Neural progenitor cell (in vitro differentiated cells): ENCODE data around the gene VPS26C. TPM values are rescaled to one million over a fixed set of nuclear protein-coding genes. Genes with fewer than 3 reads are reported as not detected.

Source experiments
- DNase-seq: peaks from one replicate; pipeline ENCODE4 v3.0.0-alpha.2; 2016; ENCODE audit warnings: low spot score
- H2AFZ ChIP-seq: fragments of 200-600 bp; sonication (generic); replicated peaks from 2 replicates; pipeline ENCODE4 v1.6.1; 2016; ENCODE audit warnings: antibody characterized with exemption
- H3F3A ChIP-seq: fragments of 200-600 bp; sonication (generic); 2 replicates; pipeline ENCODE4 v1.6.1; 2016; ENCODE audit warnings: antibody characterized with exemption, low read depth
- H3K27ac ChIP-seq: fragments of 200-600 bp; sonication (generic); 2 replicates; pipeline ENCODE4 v1.5.1; 2016; ENCODE audit warnings: mild to moderate bottlenecking
- H3K27me3 ChIP-seq: fragments of 200-600 bp; sonication (generic); 2 replicates; pipeline ENCODE4 v1.6.1; 2016; ENCODE audit warnings: mild to moderate bottlenecking, moderate library complexity
- H3K36me3 ChIP-seq: fragments of 200-600 bp; sonication (generic); 2 replicates; pipeline ENCODE4 v1.5.1; 2016
- H3K4me1 ChIP-seq: fragments of 200-600 bp; sonication (generic); 2 replicates; pipeline ENCODE4 v1.6.1; 2016; ENCODE audit warnings: mixed run types
- H3K4me2 ChIP-seq: fragments of 200-600 bp; sonication (generic); 2 replicates; pipeline ENCODE4 v1.6.1; 2016
- H3K4me3 ChIP-seq: fragments of 200-600 bp; sonication (generic); 2 replicates; pipeline ENCODE4 v1.5.1; 2016
- H3K79me2 ChIP-seq: fragments of 200-600 bp; sonication (generic); 2 replicates; pipeline ENCODE4 v1.6.1; 2016; ENCODE audit warnings: low read depth
- H3K9ac ChIP-seq: fragments of 200-600 bp; sonication (generic); 2 replicates; pipeline ENCODE4 v1.6.1; 2016
- H3K9me3 ChIP-seq: fragments of 200-600 bp; sonication (generic); 2 replicates; pipeline ENCODE4 v1.5.1; 2016; ENCODE audit warnings: low read depth
- H4K20me1 ChIP-seq: fragments of 200-600 bp; sonication (generic); 2 replicates; pipeline ENCODE4 v1.6.1; 2016; ENCODE audit warnings: low read depth
- H3K27ac Mint-ChIP-seq: 3 replicates; pipeline ENCODE4 v1.8.0; 2021; ENCODE audit warnings: mixed read lengths
- H3K27me3 Mint-ChIP-seq: 2 replicates; pipeline ENCODE4 v1.8.0; 2022; ENCODE audit warnings: low read depth, mild to moderate bottlenecking, inconsistent platforms, moderate library complexity, mixed read lengths; ENCODE audit not compliant: insufficient read depth
- H3K36me3 Mint-ChIP-seq: 3 replicates; pipeline ENCODE4 v1.8.0; 2021; ENCODE audit warnings: mixed read lengths
- H3K4me1 Mint-ChIP-seq: 3 replicates; pipeline ENCODE4 v1.8.0; 2021; ENCODE audit warnings: mixed read lengths
- H3K4me3 Mint-ChIP-seq: 3 replicates; pipeline ENCODE4 v1.8.0; 2021; ENCODE audit warnings: mild to moderate bottlenecking, moderate library complexity, mixed read lengths
- H3K9me3 Mint-ChIP-seq: 3 replicates; pipeline ENCODE4 v1.8.0; 2020; ENCODE audit warnings: mixed read lengths
- CTCF ChIP-seq: fragments of 200-600 bp; sonication (generic); IDR thresholded peaks from 2 replicates; pipeline ENCODE4 v1.5.1; 2017; ENCODE audit warnings: antibody characterized with exemption, mild to moderate bottlenecking
- EZH2 ChIP-seq: fragments of 200-600 bp; sonication (generic); IDR thresholded peaks from 2 replicates; pipeline ENCODE4 v1.6.1; 2017; ENCODE audit warnings: antibody characterized with exemption, mild to moderate bottlenecking, moderate library complexity
- EZH2phosphoT487 ChIP-seq: fragments of 200-600 bp; sonication (generic); IDR thresholded peaks from 2 replicates; pipeline ENCODE4 v1.6.1; 2017; ENCODE audit warnings: antibody characterized with exemption
- total RNA-seq: library from RNA; depleted of rRNA; stranded (reverse); fragments of >200 nt; gene quantifications from 2 replicates; pipeline ENCODE4 v1.2.3, GENCODE V29; 2015; ENCODE audit warnings: low replicate concordance

Gene VPS26C
- total RNA-seq, 1 donor from 2014 or later: 80.5 TPM

DNA sequence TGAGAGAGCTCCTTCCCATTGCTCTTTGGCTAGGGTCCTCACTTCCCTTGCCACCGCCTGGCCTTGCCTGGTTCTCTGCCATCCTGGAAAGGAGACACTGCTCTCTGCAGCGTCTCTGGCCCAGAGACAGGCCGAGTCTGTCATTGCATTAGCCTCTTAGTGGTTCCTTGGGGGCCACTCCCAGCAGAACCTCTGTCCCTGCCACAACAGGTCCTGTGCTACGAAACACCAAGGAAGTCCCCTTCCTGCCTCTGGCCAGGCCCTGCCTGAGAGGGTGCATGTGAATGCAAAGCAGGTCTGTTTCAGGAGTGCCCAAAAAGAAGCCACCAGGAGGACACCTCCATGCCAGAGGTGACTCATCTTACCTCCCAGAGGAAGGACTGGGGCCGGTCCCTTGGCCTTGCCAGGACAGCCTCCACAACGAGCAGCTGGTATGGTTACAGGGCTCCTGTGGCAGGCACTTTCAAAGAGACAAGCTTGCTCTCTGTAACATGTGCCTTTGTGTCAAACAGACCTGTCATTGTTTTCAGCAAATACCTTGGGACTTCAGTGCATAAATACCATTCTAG is 59.6 kb downstream of the VPS26C start:
- Histone ChIP-seq H3K27ac (no peak overlapping the region), H3K4me2 (no peak overlapping the region)
- H3K4me1 Mint-ChIP-seq: peaks cover 7% of the 10 kb centered on the region

DNA sequence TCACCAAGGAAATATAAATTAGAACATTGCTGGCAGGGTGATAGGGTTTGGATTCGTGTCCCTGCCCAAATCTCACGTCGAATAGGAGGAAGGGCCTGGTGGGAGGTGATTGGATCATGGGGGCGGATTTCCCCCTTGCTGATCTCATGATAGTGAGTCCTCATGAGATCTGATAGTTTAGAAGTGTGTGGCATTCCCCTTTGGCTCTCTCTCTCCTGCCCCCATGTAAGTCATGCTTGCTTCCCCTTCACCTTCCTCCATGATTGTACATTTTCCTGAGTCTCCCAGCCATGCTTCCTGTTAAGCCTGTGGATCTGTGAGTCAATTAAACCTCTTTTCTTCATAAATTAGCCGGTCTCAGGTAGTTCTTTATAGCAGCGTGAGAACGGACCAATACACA is 60.6 kb downstream of the VPS26C start:
- no peaks in the 10 kb centered on the region for H4K20me1 ChIP-seq
- H3K27me3 Mint-ChIP-seq: peaks cover 2% of the 10 kb centered on the region
- H3K36me3 ChIP-seq: no peaks in the 10 kb centered on the region
- H3K27ac ChIP-seq: no peak overlapping the region
- H3F3A ChIP-seq: no peaks in the 10 kb centered on the region
- H3K79me2 ChIP-seq: no peaks in the 10 kb centered on the region
- no peaks in the 10 kb centered on the region for H3K27me3 ChIP-seq
- H3K9ac ChIP-seq: no peak overlapping the region
- no peak overlapping the region for H3K27ac Mint-ChIP-seq
- no peaks in the 10 kb centered on the region for H3K4me1 ChIP-seq
- peaks cover 3% of the 10 kb centered on the region for H3K9me3 Mint-ChIP-seq
- no peak for DNase-seq
- H3K36me3 Mint-ChIP-seq: peaks cover 35% of the 10 kb centered on the region
- no peak overlapping the region for H3K4me3 Mint-ChIP-seq
- TF ChIP-seq CTCF (no peak), EZH2phosphoT487 (no peak), EZH2 (no peak)
- no peak overlapping the region for H3K4me3 ChIP-seq
- H2AFZ ChIP-seq: no peak overlapping the region
- peaks cover 10% of the 10 kb centered on the region for H3K4me1 Mint-ChIP-seq
- no peak overlapping the region for H3K4me2 ChIP-seq
- no peaks in the 10 kb centered on the region for H3K9me3 ChIP-seq

More for the DNA sequence above, 59.6 kb downstream of the VPS26C start:
- Histone ChIP-seq H3K4me3 (no peak overlapping the region), H3F3A (no peaks in the 10 kb centered on the region), H3K36me3 (no peaks in the 10 kb centered on the region), H4K20me1 (no peaks in the 10 kb centered on the region), H3K9me3 (no peaks in the 10 kb centered on the region), H3K9ac (no peak overlapping the region), H2AFZ (no peak overlapping the region), H3K4me1 (no peaks in the 10 kb centered on the region), H3K79me2 (no peaks in the 10 kb centered on the region), H3K27me3 (no peaks in the 10 kb centered on the region)
- Mint-ChIP-seq H3K9me3 (peaks cover 5% of the 10 kb centered on the region), H3K27ac (no peak overlapping the region), H3K36me3 (peaks cover 28% of the 10 kb centered on the region), H3K27me3 (peaks cover 2% of the 10 kb centered on the region), H3K4me3 (no peak overlapping the region)
- TF ChIP-seq CTCF (no peak), EZH2phosphoT487 (no peak), EZH2 (no peak)
- DNase-seq: no peak

DNA sequence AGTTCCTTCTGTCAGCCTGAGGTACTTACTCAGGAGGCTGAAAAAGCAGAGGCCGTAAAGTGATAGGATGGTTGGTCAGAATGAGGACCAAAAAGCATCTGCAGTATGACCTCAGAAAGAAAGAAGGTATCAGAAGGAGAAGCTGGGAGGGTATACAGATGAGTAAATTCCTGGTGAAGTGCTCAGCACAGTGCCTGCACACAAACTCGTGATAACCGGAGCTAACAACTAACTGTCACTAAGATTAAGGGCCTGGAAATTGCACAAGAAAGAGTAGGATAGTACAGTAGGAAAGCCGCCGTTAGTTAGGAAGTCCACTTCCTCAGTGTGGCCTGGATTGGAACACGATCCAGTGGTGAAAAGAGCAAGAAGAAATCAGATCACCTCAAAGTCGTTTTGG is 62.6 kb downstream of the VPS26C start:
- no peak overlapping the region for H2AFZ ChIP-seq
- DNase-seq: no peak
- Mint-ChIP-seq H3K27ac (no peak overlapping the region), H3K36me3 (peaks cover 45% of the 10 kb centered on the region), H3K4me1 (peaks cover 12% of the 10 kb centered on the region), H3K4me3 (no peak overlapping the region), H3K9me3 (no peaks in the 10 kb centered on the region), H3K27me3 (peaks cover 2% of the 10 kb centered on the region)
- H3K79me2 ChIP-seq: no peaks in the 10 kb centered on the region
- H3K4me1 ChIP-seq: no peaks in the 10 kb centered on the region
- TF ChIP-seq EZH2: no peak
- TF ChIP-seq EZH2phosphoT487: no peak
- TF ChIP-seq CTCF: no peak
- H3K4me2 ChIP-seq: no peak overlapping the region
- H3K9me3 ChIP-seq: no peaks in the 10 kb centered on the region
- H3K27ac ChIP-seq: no peak overlapping the region
- no peaks in the 10 kb centered on the region for H4K20me1 ChIP-seq
- no peaks in the 10 kb centered on the region for H3F3A ChIP-seq
- no peaks in the 10 kb centered on the region for H3K27me3 ChIP-seq
- H3K36me3 ChIP-seq: no peaks in the 10 kb centered on the region
- H3K4me3 ChIP-seq: no peak overlapping the region
- H3K9ac ChIP-seq: no peak overlapping the region
